NCI-H748 treated with DMSO at 0.1 percent for 48 hours (cell line): ENCODE measurements around the gene UGT1A3.

ENCODE experiments used
- DNase-seq: peaks from one replicate; lab custom pipeline; 2025; lab: John Stamatoyannopoulos, UW

The UGT1A3 gene

GRCh38 chr2:233816334-233816733 lies 87.5 kb downstream of the UGT1A3 start:
- DNase-seq: no peak

DNA sequence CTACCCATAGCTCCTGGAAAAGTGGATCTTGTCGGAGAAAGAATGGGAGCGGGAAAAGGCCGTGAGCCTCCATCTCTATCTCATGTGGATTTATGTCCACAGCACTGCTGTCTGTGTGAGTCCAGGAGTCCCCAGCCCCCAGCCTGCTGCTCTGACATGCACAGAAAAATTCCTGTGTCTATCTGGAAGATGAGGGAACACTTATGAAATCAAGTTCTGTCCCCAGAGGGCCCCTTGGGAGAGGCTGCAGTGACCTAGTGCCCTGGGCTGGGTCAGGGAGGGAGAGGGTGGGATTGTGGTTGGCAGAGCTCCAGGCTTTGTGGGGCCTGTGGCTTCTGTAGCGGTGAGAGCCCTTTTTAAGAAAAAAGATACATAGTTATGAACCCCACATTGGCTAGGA lies 87.9 kb downstream of the UGT1A3 start:
- no peak for DNase-seq

DNA sequence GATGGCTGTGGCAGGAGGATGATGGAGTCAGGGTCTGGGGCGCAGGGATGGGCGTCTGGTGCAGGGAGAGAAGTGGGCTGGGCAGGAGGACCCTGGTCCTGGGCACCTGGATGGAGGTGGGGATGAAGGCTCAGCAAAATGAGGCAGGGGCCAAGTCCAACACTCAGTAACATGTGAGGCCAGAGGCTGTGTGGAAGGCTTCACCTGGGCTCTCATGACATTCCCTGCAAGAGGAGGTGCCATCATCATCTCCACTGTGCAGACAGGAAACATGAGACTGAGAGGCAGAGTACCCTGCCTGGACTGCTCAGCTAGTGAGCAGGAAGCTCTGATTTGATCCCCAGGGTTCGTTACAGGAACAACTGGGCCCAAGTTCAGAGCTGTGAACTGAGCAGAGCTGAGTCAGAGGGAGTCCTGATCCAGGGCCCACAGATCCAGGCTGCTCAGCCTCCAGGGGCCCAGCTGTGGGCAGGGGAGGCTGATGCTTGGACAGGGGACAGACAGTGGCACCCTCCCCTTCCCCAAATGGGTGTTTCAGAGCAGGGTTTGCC lies 88.6 kb downstream of the UGT1A3 start:
- no peak for DNase-seq

- DNase-seq: no peak
Measured at GRCh38 chr2:233817995-233818638, 89.3 kb downstream of the UGT1A3 start.

- no peak for DNase-seq
Measured at GRCh38 chr2:233818639-233819621, 90.1 kb downstream of the UGT1A3 start.

GRCh38 chr2:233819884-233820773 lies 91.3 kb downstream of the UGT1A3 start:
- DNase-seq: no peak

- no peak for DNase-seq
Measured at GRCh38 chr2:233820774-233821105, 91.9 kb downstream of the UGT1A3 start.

DNA sequence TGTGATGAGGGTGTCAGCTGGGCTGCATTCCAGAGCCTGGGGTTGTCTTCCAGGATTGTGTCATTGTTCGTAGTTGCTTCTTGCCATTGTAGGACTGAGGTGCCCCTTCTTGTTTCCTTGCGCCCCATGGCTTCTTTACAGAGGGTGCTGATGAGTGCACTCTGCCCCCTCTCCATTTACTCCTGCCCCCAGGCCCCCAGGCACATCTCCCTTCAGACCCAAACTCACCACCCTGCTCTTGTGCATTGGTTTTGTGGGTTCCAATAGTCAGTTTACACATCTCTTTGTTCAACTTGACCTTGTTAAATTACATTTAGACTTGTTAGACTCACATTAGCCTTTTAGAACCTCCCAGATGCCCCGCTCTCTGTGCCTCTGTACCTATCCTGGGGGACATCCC lies 92.4 kb downstream of the UGT1A3 start:
- no peak for DNase-seq

DNA sequence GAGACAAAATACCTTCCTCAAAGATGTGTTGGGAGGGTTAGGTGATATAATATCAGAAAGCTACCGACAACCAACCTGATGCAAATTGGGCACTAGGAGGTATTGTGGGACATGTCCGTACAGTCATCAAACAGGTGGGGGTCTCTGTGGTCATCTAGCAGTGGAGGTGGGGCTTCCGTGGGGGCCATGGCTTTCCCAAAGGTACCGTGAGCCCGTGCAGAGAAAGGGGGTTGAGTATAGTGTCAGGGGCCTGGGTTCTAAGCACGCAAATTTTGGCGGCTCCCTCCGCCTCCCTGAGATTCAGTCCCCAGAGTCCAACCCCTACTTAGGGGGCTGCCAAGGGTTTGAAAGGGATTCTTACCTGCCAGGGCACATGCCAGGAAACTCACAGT lies 92.9 kb downstream of the UGT1A3 start:
- no peak for DNase-seq

GRCh38 chr2:233822101-233822771 lies 93.4 kb downstream of the UGT1A3 start:
- DNase-seq: no peak
